ENCODE data around the gene PCDH10.
"Not testable (repeated sequence)": the region's sequence is repeated elsewhere in the genome, so short reads cannot be mapped to it uniquely, and the experiment has no call there.

Gene PCDH10

GRCh38 chr4:133150486-133151340, 1.6 kb downstream of the PCDH10 start:
- no peak for DNase-seq

GRCh38 chr4:133151341-133151690, 2.2 kb downstream of the PCDH10 start:
- DNase-seq = peak in 1 of 2 donors; percentile 70

GRCh38 chr4:133151691-133152329, 2.7 kb downstream of the PCDH10 start:
- peak in 1 of 2 donors; percentile 63 for DNase-seq

GRCh38 chr4:133152330-133152821, 3.3 kb downstream of the PCDH10 start:
- no peak for DNase-seq

GRCh38 chr4:133152831-133153481, 3.9 kb downstream of the PCDH10 start:
- peak in 1 of 2 donors; percentile 66 for DNase-seq

- peak in 1 of 2 donors; percentile 72 for DNase-seq
Measured at GRCh38 chr4:133154725-133155124, 5.6 kb downstream of the PCDH10 start.

GRCh38 chr4:133156096-133156495, 7.0 kb downstream of the PCDH10 start:
- peak in 1 of 2 donors; percentile 79 for DNase-seq

- DNase-seq = peak in 1 of 2 donors; percentile 60
Measured at GRCh38 chr4:133156556-133156955, 7.5 kb downstream of the PCDH10 start.

- DNase-seq = peak in 1 of 2 donors; percentile 70
Measured at GRCh38 chr4:133157460-133158160, 8.5 kb downstream of the PCDH10 start.

GRCh38 chr4:133160853-133161252, 11.8 kb downstream of the PCDH10 start:
- peak in 1 of 2 donors; percentile 21 for DNase-seq

GRCh38 chr4:133161570-133162295, 12.6 kb downstream of the PCDH10 start:
- DNase-seq = no peak

- peak in 1 of 2 donors; percentile 57 for DNase-seq
Measured at GRCh38 chr4:133162941-133163340, 13.8 kb downstream of the PCDH10 start.

- DNase-seq = no peak
Measured at GRCh38 chr4:133178956-133179355, 29.9 kb downstream of the PCDH10 start.

- DNase-seq = no peak
Measured at GRCh38 chr4:133186210-133186609, 37.1 kb downstream of the PCDH10 start.

- no peak for DNase-seq
Measured at GRCh38 chr4:133186845-133187244, 37.8 kb downstream of the PCDH10 start.

- no peak for DNase-seq
Measured at GRCh38 chr4:133188433-133189146, 39.5 kb downstream of the PCDH10 start.

GRCh38 chr4:133189147-133189517, 40.0 kb downstream of the PCDH10 start:
- no peak for DNase-seq

- DNase-seq = no peak
Measured at GRCh38 chr4:133190098-133190497, 41.0 kb downstream of the PCDH10 start.

- no peak for DNase-seq
Measured at GRCh38 chr4:133208694-133209285, 59.7 kb downstream of the PCDH10 start.

GRCh38 chr4:133233922-133234321, 84.8 kb downstream of the PCDH10 start:
- no peak for DNase-seq

- not testable (repeated sequence) for DNase-seq
Measured at GRCh38 chr4:133240451-133240850, 91.4 kb downstream of the PCDH10 start.
